SK-N-SH (cell line): Measurements from ENCODE around the gene AP3S1. TPM values are rescaled to one million over a fixed set of nuclear protein-coding genes. Genes with fewer than 3 reads are reported as not detected.

Experiments used
- CTCF ChIA-PET: fragments of 300-600, 350-600 bp; formaldehyde crosslinking; extraction: SDS; loops from one replicate; lab custom pipeline; 2021; lab: Yijun Ruan, JAX
- POLR2A ChIA-PET: fragments of 350-600 bp; sonication (Branson Sonifier 250); formaldehyde crosslinking; extraction: SDS; loops from one replicate; lab custom pipeline; 2020; ENCODE audit warnings: antibody characterized with exemption, inconsistent platforms; lab: Yijun Ruan, JAX
- DNase-seq: peaks from one replicate; pipeline ENCODE4 v3.0.0; 2012
- H2AFZ ChIP-seq: fragments of 200-600 bp; sonication (generic); 2 replicates; pipeline ENCODE4 v1.8.1; 2016; ENCODE audit warnings: antibody characterized with exemption, mild to moderate bottlenecking, low read depth
- H3F3A ChIP-seq: fragments of 200-600 bp; sonication (generic); replicated peaks from 2 replicates; pipeline ENCODE3; 2016; ENCODE audit warnings: antibody characterized with exemption, mild to moderate bottlenecking; ENCODE audit not compliant: insufficient read depth
- H3K27ac ChIP-seq, 2 experiments: fragments of 200-500 bp in 1 of 2; fragments of 200-600 bp in 1 of 2; sonication (Bioruptor generic) in 1 of 2; sonication (generic), shearing (Covaris generic) in 1 of 2; 2 replicates each; pipeline versions ENCODE4 v1.5.1 to v1.6.1; 2014 to 2016; ENCODE audit warnings: low read depth in 2 of 2, inconsistent platforms in 1 of 2, low read length in 1 of 2, mild to moderate bottlenecking in 1 of 2, mixed read lengths in 1 of 2
- H3K27me3 ChIP-seq: fragments of 200-600 bp; sonication (generic), shearing (Covaris generic); 2 replicates; pipeline ENCODE4 v1.6.1; 2016; ENCODE audit warnings: mixed run types; ENCODE audit not compliant: insufficient read depth
- H3K36me3 ChIP-seq, 2 experiments: fragments of 200-500 bp in 1 of 2; fragments of 200-600 bp in 1 of 2; sonication (Bioruptor generic) in 1 of 2; sonication (generic) in 1 of 2; replicated peaks in 1 of 2; 2 replicates each; pipeline versions ENCODE3 to v1.5.1; 2014 to 2016; ENCODE audit warnings: low read length in 1 of 2, mild to moderate bottlenecking in 1 of 2; ENCODE audit not compliant: insufficient read depth in 2 of 2, control insufficient read depth in 1 of 2
- H3K4me1 ChIP-seq, 2 experiments: fragments of 200-500 bp in 1 of 2; fragments of 200-600 bp in 1 of 2; sonication (Bioruptor generic) in 1 of 2; sonication (generic), shearing (Covaris generic) in 1 of 2; 2 replicates each; pipeline versions ENCODE4 v1.5.1 to v1.6.1; 2014 to 2016; ENCODE audit warnings: low read depth in 1 of 2, low read length in 1 of 2, mixed run types in 1 of 2; ENCODE audit not compliant: insufficient read depth in 2 of 2, control insufficient read depth in 1 of 2
- H3K4me2 ChIP-seq: fragments of 200-600 bp; sonication (generic), shearing (Covaris generic); 2 replicates; pipeline ENCODE4 v1.6.1; 2017; ENCODE audit warnings: mixed run types
- H3K4me3 ChIP-seq, 2 experiments: fragments of 200-500 bp in 1 of 2; fragments of 200-600 bp in 1 of 2; sonication (Bioruptor generic) in 1 of 2; sonication (generic), shearing (Covaris generic) in 1 of 2; 2 replicates each; pipeline versions ENCODE4 v1.5.1 to v1.8.1; 2014 to 2016; ENCODE audit warnings: low read depth in 2 of 2, inconsistent platforms in 1 of 2, low read length in 1 of 2, mild to moderate bottlenecking in 1 of 2, mixed read lengths in 1 of 2, moderate library complexity in 1 of 2
- H3K79me2 ChIP-seq: fragments of 200-600 bp; sonication (generic); 2 replicates; pipeline ENCODE4 v1.8.1; 2017; ENCODE audit warnings: mild to moderate bottlenecking; ENCODE audit not compliant: insufficient read depth
- H3K9ac ChIP-seq: fragments of 200-600 bp; sonication (generic); 2 replicates; pipeline ENCODE4 v1.6.1; 2017; ENCODE audit warnings: mixed run types
- H3K9me2 ChIP-seq: fragments of 200-600 bp; sonication (generic); 2 replicates; pipeline ENCODE4 v1.6.1; 2017; ENCODE audit warnings: mixed run types
- H3K9me3 ChIP-seq: fragments of 200-600 bp; sonication (generic); 2 replicates; pipeline ENCODE4 v1.6.1; 2017; ENCODE audit warnings: mixed run types, mild to moderate bottlenecking, moderate library complexity
- H4K20me1 ChIP-seq: fragments of 200-600 bp; sonication (generic); 2 replicates; pipeline ENCODE4 v1.6.1; 2017; ENCODE audit warnings: mild to moderate bottlenecking, mixed run types; ENCODE audit not compliant: insufficient read depth
- CHD2 ChIP-seq: fragments of 150-350 bp; IDR thresholded peaks from 2 replicates; pipeline ENCODE4 v1.6.1; 2018; ENCODE audit warnings: low read length; ENCODE audit not compliant: partially characterized antibody
- CTCF ChIP-seq: fragments of 200-600 bp; sonication (generic); IDR thresholded peaks from 2 replicates; pipeline ENCODE4 v1.6.1; 2017; ENCODE audit warnings: antibody characterized with exemption, mild to moderate bottlenecking, moderate library complexity
- ELF1 ChIP-seq: IDR thresholded peaks from 2 replicates; pipeline ENCODE4 v1.4.0; 2012
- EP300 ChIP-seq, 2 experiments: IDR thresholded peaks; 2 replicates each; pipeline versions ENCODE4 v1.4.0 to v1.6.1; 2012; ENCODE audit warnings: borderline replicate concordance in 1 of 2, low read depth in 1 of 2, low read length in 1 of 2
- FOXM1 ChIP-seq: IDR thresholded peaks from 2 replicates; pipeline ENCODE4 v1.4.0; 2012; ENCODE audit warnings: low read depth, mild to moderate bottlenecking
- GABPA ChIP-seq: IDR thresholded peaks from 2 replicates; pipeline ENCODE4 v1.4.0; 2012; ENCODE audit warnings: low read depth, mild to moderate bottlenecking
- IRF3 ChIP-seq: fragments of 150-350 bp; IDR thresholded peaks from 2 replicates; pipeline ENCODE4 v1.6.1; 2016; ENCODE audit warnings: mild to moderate bottlenecking, low read depth, low read length
- JUND ChIP-seq: IDR thresholded peaks from 2 replicates; pipeline ENCODE4 v1.4.0; 2012
- NFIC ChIP-seq: IDR thresholded peaks from 2 replicates; pipeline ENCODE4 v1.4.0; 2012; ENCODE audit warnings: borderline replicate concordance
- NRF1 ChIP-seq: IDR thresholded peaks from 2 replicates; pipeline ENCODE4 v1.6.1; 2012; ENCODE audit warnings: low read depth, mild to moderate bottlenecking, low read length
- PBX3 ChIP-seq: IDR thresholded peaks from 2 replicates; pipeline ENCODE4; 2012
- RAD21 ChIP-seq: IDR thresholded peaks from 2 replicates; pipeline ENCODE4 v1.6.1; 2012; ENCODE audit warnings: mild to moderate bottlenecking, low read length
- RXRA ChIP-seq: IDR thresholded peaks from 2 replicates; pipeline ENCODE4 v1.4.0; 2012; ENCODE audit warnings: low read depth, mild to moderate bottlenecking, borderline replicate concordance
- TAF1 ChIP-seq: IDR thresholded peaks from 2 replicates; pipeline ENCODE4 v1.6.1; 2012; ENCODE audit warnings: low read depth, mild to moderate bottlenecking, low read length, moderate library complexity, borderline replicate concordance
- USF2 ChIP-seq: fragments of 150-350 bp; IDR thresholded peaks from 2 replicates; pipeline ENCODE4 v1.6.1; 2017; ENCODE audit warnings: antibody characterized with exemption, low read length, low read depth, borderline replicate concordance
- WGBS: methylation state at CpG from one replicate; pipeline ENCODE4 v1.1.6; 2017; ENCODE audit warnings: low lambda C conversion rate; 5-methylcytosine and 5-hydroxymethylcytosine counted together
- polyA plus RNA-seq, 3 experiments: library from polyadenylated mRNA; depleted of rRNA; stranded (reverse); fragments of >200 nt; gene quantifications; 2 replicates each; pipeline ENCODE4 v1.2.3, GENCODE V29; 2012

The AP3S1 gene
- polyA plus RNA-seq, 1 of the 3 experiments (the other 2 are of a cell fraction) = 21.6 TPM

- Histone ChIP-seq H3K36me3 (peaks cover 17 to 20% of the 10 kb centered on the region in 2 experiments), H3K79me2 (peaks cover 9% of the 10 kb centered on the region), H3K4me1 (no peaks in the 10 kb centered on the region), H3F3A (no peaks in the 10 kb centered on the region), H3K27me3 (no peaks in the 10 kb centered on the region), H4K20me1 (no peaks in the 10 kb centered on the region), H3K27ac (no peak overlapping the region), H3K4me3 (no peak overlapping the region), H3K4me2 (no peak overlapping the region), H3K9ac (no peak overlapping the region), H2AFZ (no peak overlapping the region), H3K9me2 (no peaks in the 10 kb centered on the region), H3K9me3 (no peaks in the 10 kb centered on the region)
- ChIA-PET CTCF (interaction anchor here (0.9 to 1.0 kb wide), 3 partner anchors 10 to 195 kb away, joined by 3 read pairs; no protein-coding TSS in a partner anchor), POLR2A (no interaction called here)
- no peak for DNase-seq
- 95% methylated on average over 1 of the region's 1 CpG for WGBS
- TF ChIP-seq NFIC (no peak), GABPA (no peak), EP300 (IDR thresholded peaks at IDR 0.05; ENCODE audit: borderline replicate concordance in 1 of 2, low read depth in 1 of 2, low read length in 1 of 2) (no peak), CTCF (no peak), IRF3 (no peak), CHD2 (no peak), USF2 (no peak), NRF1 (no peak), JUND (no peak), FOXM1 (no peak), TAF1 (no peak), ELF1 (no peak), RXRA (no peak), RAD21 (no peak), PBX3 (no peak)
Measured at GRCh38 chr5:115873392-115873791, 31.7 kb downstream of the AP3S1 start.
